Activated CD4-positive, alpha-beta T cell treated with anti-CD3 and anti-CD28 coated beads for 1 hour (primary cell): ENCODE results near the gene HOTAIR.

ENCODE experiments used
- DNase-seq: peaks from one replicate; pipeline ENCODE4 v3.0.0-alpha.2; 2020

The HOTAIR gene

GRCh38 chr12:53940443-53941014 is 34.2 kb downstream of the HOTAIR start:
- no peak for DNase-seq

- DNase-seq, result no peak
Observed at GRCh38 chr12:53939141-53940108, 35.3 kb downstream of the HOTAIR start.

GRCh38 chr12:53938326-53939140 is 36.2 kb downstream of the HOTAIR start, which contains the start of gene HOXC13:
Gene HOXC13, plus strand, starts transcription at chr12:53938831. Its CDS starts 76 bp downstream, at chr12:53938907.
- DNase-seq, result no peak

GRCh38 chr12:53937596-53938325 is 37.0 kb downstream of the HOTAIR start:
- no peak for DNase-seq

- DNase-seq, result no peak
Observed at GRCh38 chr12:53937099-53937498, 37.7 kb downstream of the HOTAIR start.

GRCh38 chr12:53935383-53936341 is 39.1 kb downstream of the HOTAIR start:
- no peak for DNase-seq

GRCh38 chr12:53932915-53933314 is 41.8 kb downstream of the HOTAIR start:
- DNase-seq, result no peak

- DNase-seq, result no peak
Observed at GRCh38 chr12:53931844-53932581, 42.7 kb downstream of the HOTAIR start.

GRCh38 chr12:53930591-53931255 is 44.0 kb downstream of the HOTAIR start:
- DNase-seq, result no peak

GRCh38 chr12:53929527-53929926 is 45.2 kb downstream of the HOTAIR start:
- no peak for DNase-seq

GRCh38 chr12:53928054-53928835 is 46.5 kb downstream of the HOTAIR start:
- no peak for DNase-seq

- DNase-seq, result no peak
Observed at GRCh38 chr12:53927220-53928029, 47.3 kb downstream of the HOTAIR start.

- DNase-seq, result no peak
Observed at GRCh38 chr12:53924521-53925405, 50.0 kb downstream of the HOTAIR start.

- no peak for DNase-seq
Observed at GRCh38 chr12:53916788-53917655, 57.7 kb downstream of the HOTAIR start.
